DOHH2 (cell line): ENCODE data around the gene SALL3.

Experiments used
- H3F3A ChIP-seq: fragments of 200-600 bp; sonication (generic), shearing (Covaris generic); 2 replicates; pipeline ENCODE4 v1.6.0; 2016; ENCODE audit warnings: antibody characterized with exemption, mild to moderate bottlenecking; ENCODE audit not compliant: control insufficient read depth, insufficient read depth
- H3K27ac ChIP-seq: fragments of 200-600 bp; sonication (generic); 2 replicates; pipeline ENCODE4 v1.5.1; 2014; ENCODE audit warnings: low read depth, mild to moderate bottlenecking, low read length, moderate library complexity
- H3K27me3 ChIP-seq: fragments of 200-600 bp; sonication (generic); 2 replicates; pipeline ENCODE4 v1.6.1; 2014; ENCODE audit warnings: mild to moderate bottlenecking, low read length, mixed read lengths; ENCODE audit not compliant: control insufficient read depth
- H3K36me3 ChIP-seq: fragments of 200-600 bp; sonication (generic); 2 replicates; pipeline ENCODE4 v1.6.1; 2014; ENCODE audit warnings: mild to moderate bottlenecking, low read length, moderate library complexity, mixed read lengths; ENCODE audit not compliant: control insufficient read depth
- H3K4me1 ChIP-seq: fragments of 200-600 bp; sonication (generic); 2 replicates; pipeline ENCODE4 v1.6.1; 2014; ENCODE audit warnings: mild to moderate bottlenecking, low read length, mixed read lengths; ENCODE audit not compliant: control insufficient read depth
- H3K4me2 ChIP-seq: fragments of 200-600 bp; sonication (generic); 2 replicates; pipeline ENCODE4 v1.6.0; 2014; ENCODE audit warnings: mild to moderate bottlenecking, low read length, moderate library complexity
- H3K4me3 ChIP-seq: fragments of 200-600 bp; sonication (generic); 2 replicates; pipeline ENCODE4 v1.5.1; 2014; ENCODE audit warnings: mild to moderate bottlenecking, low read length, mixed read lengths
- H3K79me2 ChIP-seq: fragments of 200-600 bp; sonication (generic); 2 replicates; pipeline ENCODE4 v1.6.1; 2014; ENCODE audit warnings: mild to moderate bottlenecking, low read length, mixed read lengths; ENCODE audit not compliant: control insufficient read depth
- H3K9me2 ChIP-seq: fragments of 200-600 bp; sonication (generic); replicated peaks from 2 replicates; pipeline ENCODE4 v1.6.1; 2014; ENCODE audit warnings: mild to moderate bottlenecking, low read length, mixed read lengths; ENCODE audit not compliant: control insufficient read depth
- H3K9me3 ChIP-seq: fragments of 200-600 bp; sonication (generic); 2 replicates; pipeline ENCODE4 v1.6.1; 2014; ENCODE audit warnings: antibody characterized with exemption, low read length, mixed read lengths; ENCODE audit not compliant: control insufficient read depth, insufficient read depth
- H4K20me1 ChIP-seq: fragments of 200-600 bp; sonication (generic); 2 replicates; pipeline ENCODE4 v1.6.0; 2014; ENCODE audit warnings: low read depth, mild to moderate bottlenecking, antibody characterized with exemption, low read length, moderate library complexity; ENCODE audit not compliant: control insufficient read depth, insufficient read depth
- CTCF ChIP-seq: fragments of 200-600 bp; sonication (generic); IDR thresholded peaks from one replicate; pipeline ENCODE4 v1.5.1; 2014; ENCODE audit warnings: antibody characterized with exemption, mild to moderate bottlenecking, low read depth, low read length; ENCODE audit not compliant: poor library complexity, severe bottlenecking
- EZH2phosphoT487 ChIP-seq: fragments of 200-600 bp; sonication (generic); IDR thresholded peaks from 2 replicates; pipeline ENCODE4 v1.6.1; 2017; ENCODE audit warnings: borderline replicate concordance, mild to moderate bottlenecking, antibody characterized with exemption, low read length, moderate library complexity, mixed read lengths

SALL3 gene

GRCh38 chr18:78992041-78993011 lies 12.7 kb downstream of the SALL3 start:
- Histone ChIP-seq H3K4me3 (no peak overlapping the region), H3F3A (no peaks in the 10 kb centered on the region), H3K36me3 (no peaks in the 10 kb centered on the region), H3K27ac (no peak overlapping the region), H3K9me2 (no peaks in the 10 kb centered on the region), H3K79me2 (no peaks in the 10 kb centered on the region), H4K20me1 (no peaks in the 10 kb centered on the region), H3K4me2 (no peak overlapping the region), H3K4me1 (no peaks in the 10 kb centered on the region), H3K9me3 (peaks cover 13% of the 10 kb centered on the region; the same call in 1 of the 2 replicates), H3K27me3 (peaks cover 7% of the 10 kb centered on the region; the same call in 1 of the 2 replicates)
- TF ChIP-seq CTCF = no peak
- no peak for TF ChIP-seq EZH2phosphoT487

GRCh38 chr18:78993014-78993926 lies 13.7 kb downstream of the SALL3 start:
- Histone ChIP-seq H3K4me1 (no peaks in the 10 kb centered on the region), H3K36me3 (no peaks in the 10 kb centered on the region), H3K9me3 (peaks cover 13% of the 10 kb centered on the region; the same call in 1 of the 2 replicates), H3K79me2 (no peaks in the 10 kb centered on the region), H3K4me3 (no peak overlapping the region), H3K4me2 (no peak overlapping the region), H3F3A (no peaks in the 10 kb centered on the region), H3K27ac (no peak overlapping the region), H3K27me3 (peaks cover 7% of the 10 kb centered on the region; the same call in 1 of the 2 replicates), H4K20me1 (no peaks in the 10 kb centered on the region), H3K9me2 (no peaks in the 10 kb centered on the region)
- TF ChIP-seq EZH2phosphoT487 (no peak), CTCF (no peak)

- H3K36me3 ChIP-seq = no peaks in the 10 kb centered on the region
- no peak overlapping the region for H3K27ac ChIP-seq
- 0 out of 2 replicates have a peak, but pooled peaks cover under 1% of the 10 kb centered on the region for H3K27me3 ChIP-seq
- TF ChIP-seq CTCF = no peak
- H3K9me3 ChIP-seq = peaks cover 13% of the 10 kb centered on the region; the same call in 1 of the 2 replicates
- no peak overlapping the region for H3K4me2 ChIP-seq
- no peaks in the 10 kb centered on the region for H4K20me1 ChIP-seq
- H3K4me3 ChIP-seq = no peak overlapping the region
- no peaks in the 10 kb centered on the region for H3K9me2 ChIP-seq
- no peaks in the 10 kb centered on the region for H3K4me1 ChIP-seq
- no peaks in the 10 kb centered on the region for H3K79me2 ChIP-seq
- no peaks in the 10 kb centered on the region for H3F3A ChIP-seq
Measured at GRCh38 chr18:78994000-78994399, 14.4 kb downstream of the SALL3 start.
